Measurements from ENCODE around the gene NAV2.
"Not testable (repeated sequence)": the region's sequence is repeated elsewhere in the genome, so short reads cannot be mapped to it uniquely, and the experiment has no call there.

NAV2 gene

GRCh38 chr11:19921976-19922688 is 209.5 kb downstream of the NAV2 start:
- CTCF ChIA-PET = interaction anchor here (0.9 to 5.2 kb wide), 3 partner anchors 17 to 70 kb away, joined by 3 to 19 read pairs (median 7); no protein-coding TSS in a partner anchor
- DNase-seq (ENCODE audit: extremely low spot score) = no peak
- POLR2A ChIA-PET = no interaction called here
- TF ChIP-seq CTCF (IDR thresholded peaks at IDR 0.05; ENCODE audit: control extremely low read depth, extremely low read depth, low read depth, missing control alignments) = no peak

GRCh38 chr11:19922689-19923035 is 210.0 kb downstream of the NAV2 start:
- ChIA-PET POLR2A (no interaction called here), CTCF (interaction anchor here (0.9 kb wide), 1 partner anchor 70 kb away, joined by 3 read pairs; no protein-coding TSS in a partner anchor)
- TF ChIP-seq CTCF (IDR thresholded peaks at IDR 0.05; ENCODE audit: control extremely low read depth, extremely low read depth, low read depth, missing control alignments) = no peak
- DNase-seq (ENCODE audit: extremely low spot score) = no peak

GRCh38 chr11:19923626-19924025 is 211.0 kb downstream of the NAV2 start:
- CTCF ChIA-PET = no interaction called here
- no peak for TF ChIP-seq CTCF (IDR thresholded peaks at IDR 0.05; ENCODE audit: control extremely low read depth, extremely low read depth, low read depth, missing control alignments)
- no peak for DNase-seq (ENCODE audit: extremely low spot score)
- POLR2A ChIA-PET = no interaction called here

- no peak for DNase-seq (ENCODE audit: extremely low spot score)
- CTCF ChIA-PET = no interaction called here
- POLR2A ChIA-PET = no interaction called here
- TF ChIP-seq CTCF (IDR thresholded peaks at IDR 0.05; ENCODE audit: control extremely low read depth, extremely low read depth, low read depth, missing control alignments) = no peak
Measured at GRCh38 chr11:19924311-19924710, 211.7 kb downstream of the NAV2 start.

- POLR2A ChIA-PET = no interaction called here
- TF ChIP-seq CTCF (IDR thresholded peaks at IDR 0.05; ENCODE audit: control extremely low read depth, extremely low read depth, low read depth, missing control alignments) = no peak
- DNase-seq (ENCODE audit: extremely low spot score) = no peak
Measured at GRCh38 chr11:19924716-19925115, 212.1 kb downstream of the NAV2 start.

GRCh38 chr11:19927403-19927802 is 214.8 kb downstream of the NAV2 start:
- POLR2A ChIA-PET; DNase-seq (ENCODE audit: extremely low spot score): not testable (repeated sequence)
- CTCF ChIA-PET = interaction anchor here (1.1 to 2.2 kb wide), 2 partner anchors 10 to 11 kb away, joined by 3 to 8 read pairs; no protein-coding TSS in a partner anchor

More at GRCh38 chr11:19924716-19925115, 212.1 kb downstream of the NAV2 start:
- CTCF ChIA-PET = no interaction called here

- ChIA-PET POLR2A (no interaction called here), CTCF (interaction anchor here (2.2 kb wide), 1 partner anchor 8 kb away, joined by 8 read pairs; no protein-coding TSS in a partner anchor)
- no peak for DNase-seq (ENCODE audit: extremely low spot score)
- TF ChIP-seq CTCF (IDR thresholded peaks at IDR 0.05; ENCODE audit: control extremely low read depth, extremely low read depth, low read depth, missing control alignments) = no peak
Measured at GRCh38 chr11:19929147-19929546, 216.5 kb downstream of the NAV2 start.

Measured in GM10248 (cell line).